Measurements from ENCODE around the gene SF1.

The SF1 gene

DNA sequence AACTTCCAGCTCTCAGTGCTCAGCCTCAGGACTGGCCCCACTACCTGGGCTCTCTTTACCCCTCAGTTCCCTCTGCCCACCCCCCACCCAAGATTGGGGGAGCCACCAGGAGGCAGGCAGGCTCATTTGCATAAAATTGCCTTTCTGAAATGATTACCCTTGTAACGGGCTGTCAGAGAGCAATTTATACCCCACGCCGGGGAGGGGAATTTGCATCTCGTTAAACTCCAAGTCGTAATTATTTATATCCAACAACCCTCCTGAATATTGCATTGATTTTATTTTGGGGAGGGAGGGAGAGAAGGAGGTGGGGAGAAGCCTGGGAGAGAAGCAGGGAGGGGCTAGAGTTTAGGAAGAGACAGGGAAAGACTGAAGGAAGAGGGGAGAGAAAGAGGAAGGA lies 63.7 kb downstream of the SF1 start:
- no peak overlapping the region for H3K27ac ChIP-seq (replicated peaks)
- no peak overlapping the region for H3K4me3 ChIP-seq (replicated peaks; ENCODE audit: insufficient read depth, low read length)
- peaks cover 49% of the 10 kb centered on the region for H3K27me3 ChIP-seq (ENCODE audit: insufficient read depth, poor library complexity, severe bottlenecking)
- DNase-seq (ENCODE audit: low read depth in 1 of 2, low spot score in 1 of 2), result no peak
- TF ChIP-seq, protein P1, sequence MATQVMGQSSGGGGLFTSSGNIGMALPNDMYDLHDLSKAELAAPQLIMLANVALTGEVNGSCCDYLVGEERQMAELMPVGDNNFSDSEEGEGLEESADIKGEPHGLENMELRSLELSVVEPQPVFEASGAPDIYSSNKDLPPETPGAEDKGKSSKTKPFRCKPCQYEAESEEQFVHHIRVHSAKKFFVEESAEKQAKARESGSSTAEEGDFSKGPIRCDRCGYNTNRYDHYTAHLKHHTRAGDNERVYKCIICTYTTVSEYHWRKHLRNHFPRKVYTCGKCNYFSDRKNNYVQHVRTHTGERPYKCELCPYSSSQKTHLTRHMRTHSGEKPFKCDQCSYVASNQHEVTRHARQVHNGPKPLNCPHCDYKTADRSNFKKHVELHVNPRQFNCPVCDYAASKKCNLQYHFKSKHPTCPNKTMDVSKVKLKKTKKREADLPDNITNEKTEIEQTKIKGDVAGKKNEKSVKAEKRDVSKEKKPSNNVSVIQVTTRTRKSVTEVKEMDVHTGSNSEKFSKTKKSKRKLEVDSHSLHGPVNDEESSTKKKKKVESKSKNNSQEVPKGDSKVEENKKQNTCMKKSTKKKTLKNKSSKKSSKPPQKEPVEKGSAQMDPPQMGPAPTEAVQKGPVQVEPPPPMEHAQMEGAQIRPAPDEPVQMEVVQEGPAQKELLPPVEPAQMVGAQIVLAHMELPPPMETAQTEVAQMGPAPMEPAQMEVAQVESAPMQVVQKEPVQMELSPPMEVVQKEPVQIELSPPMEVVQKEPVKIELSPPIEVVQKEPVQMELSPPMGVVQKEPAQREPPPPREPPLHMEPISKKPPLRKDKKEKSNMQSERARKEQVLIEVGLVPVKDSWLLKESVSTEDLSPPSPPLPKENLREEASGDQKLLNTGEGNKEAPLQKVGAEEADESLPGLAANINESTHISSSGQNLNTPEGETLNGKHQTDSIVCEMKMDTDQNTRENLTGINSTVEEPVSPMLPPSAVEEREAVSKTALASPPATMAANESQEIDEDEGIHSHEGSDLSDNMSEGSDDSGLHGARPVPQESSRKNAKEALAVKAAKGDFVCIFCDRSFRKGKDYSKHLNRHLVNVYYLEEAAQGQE (IDR thresholded peaks at IDR 0.05; ENCODE audit: insufficient replicate concordance, low read depth), result no peak
- TF ChIP-seq GABPA (IDR thresholded peaks at IDR 0.05; ENCODE audit: low read depth) (no peak), POLR2AphosphoS5 (IDR thresholded peaks at IDR 0.05; ENCODE audit: low read depth) (no peak), SPI1 (IDR thresholded peaks at IDR 0.05; ENCODE audit: borderline replicate concordance, low read depth) (no peak)
- TF ChIP-seq, protein P2, sequence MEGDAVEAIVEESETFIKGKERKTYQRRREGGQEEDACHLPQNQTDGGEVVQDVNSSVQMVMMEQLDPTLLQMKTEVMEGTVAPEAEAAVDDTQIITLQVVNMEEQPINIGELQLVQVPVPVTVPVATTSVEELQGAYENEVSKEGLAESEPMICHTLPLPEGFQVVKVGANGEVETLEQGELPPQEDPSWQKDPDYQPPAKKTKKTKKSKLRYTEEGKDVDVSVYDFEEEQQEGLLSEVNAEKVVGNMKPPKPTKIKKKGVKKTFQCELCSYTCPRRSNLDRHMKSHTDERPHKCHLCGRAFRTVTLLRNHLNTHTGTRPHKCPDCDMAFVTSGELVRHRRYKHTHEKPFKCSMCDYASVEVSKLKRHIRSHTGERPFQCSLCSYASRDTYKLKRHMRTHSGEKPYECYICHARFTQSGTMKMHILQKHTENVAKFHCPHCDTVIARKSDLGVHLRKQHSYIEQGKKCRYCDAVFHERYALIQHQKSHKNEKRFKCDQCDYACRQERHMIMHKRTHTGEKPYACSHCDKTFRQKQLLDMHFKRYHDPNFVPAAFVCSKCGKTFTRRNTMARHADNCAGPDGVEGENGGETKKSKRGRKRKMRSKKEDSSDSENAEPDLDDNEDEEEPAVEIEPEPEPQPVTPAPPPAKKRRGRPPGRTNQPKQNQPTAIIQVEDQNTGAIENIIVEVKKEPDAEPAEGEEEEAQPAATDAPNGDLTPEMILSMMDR (IDR thresholded peaks at IDR 0.05; ENCODE audit: insufficient read depth, low read length), result no peak

Measured in HL-60 (cell line).